SK-N-SH (cell line): ENCODE results near the gene LRRFIP2. TPM values are rescaled to one million over a fixed set of nuclear protein-coding genes. Genes with fewer than 3 reads are reported as not detected.

Experiments used
- CTCF ChIA-PET: fragments of 300-600, 350-600 bp; formaldehyde crosslinking; extraction: SDS; loops from one replicate; lab custom pipeline; 2021; lab: Yijun Ruan, JAX
- POLR2A ChIA-PET: fragments of 350-600 bp; sonication (Branson Sonifier 250); formaldehyde crosslinking; extraction: SDS; loops from one replicate; lab custom pipeline; 2020; ENCODE audit warnings: antibody characterized with exemption, inconsistent platforms; lab: Yijun Ruan, JAX
- DNase-seq: peaks from one replicate; pipeline ENCODE4 v3.0.0; 2012
- H2AFZ ChIP-seq: fragments of 200-600 bp; sonication (generic); 2 replicates; pipeline ENCODE4 v1.8.1; 2016; ENCODE audit warnings: antibody characterized with exemption, mild to moderate bottlenecking, low read depth
- H3F3A ChIP-seq: fragments of 200-600 bp; sonication (generic); replicated peaks from 2 replicates; pipeline ENCODE3; 2016; ENCODE audit warnings: antibody characterized with exemption, mild to moderate bottlenecking; ENCODE audit not compliant: insufficient read depth
- H3K27ac ChIP-seq, 2 experiments: fragments of 200-500 bp in 1 of 2; fragments of 200-600 bp in 1 of 2; sonication (Bioruptor generic) in 1 of 2; sonication (generic), shearing (Covaris generic) in 1 of 2; 2 replicates each; pipeline versions ENCODE4 v1.5.1 to v1.6.1; 2014 to 2016; ENCODE audit warnings: low read depth in 2 of 2, inconsistent platforms in 1 of 2, low read length in 1 of 2, mild to moderate bottlenecking in 1 of 2, mixed read lengths in 1 of 2
- H3K27me3 ChIP-seq: fragments of 200-600 bp; sonication (generic), shearing (Covaris generic); 2 replicates; pipeline ENCODE4 v1.6.1; 2016; ENCODE audit warnings: mixed run types; ENCODE audit not compliant: insufficient read depth
- H3K36me3 ChIP-seq, 2 experiments: fragments of 200-500 bp in 1 of 2; fragments of 200-600 bp in 1 of 2; sonication (Bioruptor generic) in 1 of 2; sonication (generic) in 1 of 2; replicated peaks in 1 of 2; 2 replicates each; pipeline versions ENCODE3 to v1.5.1; 2014 to 2016; ENCODE audit warnings: low read length in 1 of 2, mild to moderate bottlenecking in 1 of 2; ENCODE audit not compliant: insufficient read depth in 2 of 2, control insufficient read depth in 1 of 2
- H3K4me1 ChIP-seq, 2 experiments: fragments of 200-500 bp in 1 of 2; fragments of 200-600 bp in 1 of 2; sonication (Bioruptor generic) in 1 of 2; sonication (generic), shearing (Covaris generic) in 1 of 2; 2 replicates each; pipeline versions ENCODE4 v1.5.1 to v1.6.1; 2014 to 2016; ENCODE audit warnings: low read depth in 1 of 2, low read length in 1 of 2, mixed run types in 1 of 2; ENCODE audit not compliant: insufficient read depth in 2 of 2, control insufficient read depth in 1 of 2
- H3K4me2 ChIP-seq: fragments of 200-600 bp; sonication (generic), shearing (Covaris generic); 2 replicates; pipeline ENCODE4 v1.6.1; 2017; ENCODE audit warnings: mixed run types
- H3K4me3 ChIP-seq, 2 experiments: fragments of 200-500 bp in 1 of 2; fragments of 200-600 bp in 1 of 2; sonication (Bioruptor generic) in 1 of 2; sonication (generic), shearing (Covaris generic) in 1 of 2; 2 replicates each; pipeline versions ENCODE4 v1.5.1 to v1.8.1; 2014 to 2016; ENCODE audit warnings: low read depth in 2 of 2, inconsistent platforms in 1 of 2, low read length in 1 of 2, mild to moderate bottlenecking in 1 of 2, mixed read lengths in 1 of 2, moderate library complexity in 1 of 2
- H3K79me2 ChIP-seq: fragments of 200-600 bp; sonication (generic); 2 replicates; pipeline ENCODE4 v1.8.1; 2017; ENCODE audit warnings: mild to moderate bottlenecking; ENCODE audit not compliant: insufficient read depth
- H3K9ac ChIP-seq: fragments of 200-600 bp; sonication (generic); 2 replicates; pipeline ENCODE4 v1.6.1; 2017; ENCODE audit warnings: mixed run types
- H3K9me2 ChIP-seq: fragments of 200-600 bp; sonication (generic); 2 replicates; pipeline ENCODE4 v1.6.1; 2017; ENCODE audit warnings: mixed run types
- H3K9me3 ChIP-seq: fragments of 200-600 bp; sonication (generic); 2 replicates; pipeline ENCODE4 v1.6.1; 2017; ENCODE audit warnings: mixed run types, mild to moderate bottlenecking, moderate library complexity
- H4K20me1 ChIP-seq: fragments of 200-600 bp; sonication (generic); 2 replicates; pipeline ENCODE4 v1.6.1; 2017; ENCODE audit warnings: mild to moderate bottlenecking, mixed run types; ENCODE audit not compliant: insufficient read depth
- CTCF ChIP-seq: fragments of 200-600 bp; sonication (generic); IDR thresholded peaks from 2 replicates; pipeline ENCODE4 v1.6.1; 2017; ENCODE audit warnings: antibody characterized with exemption, mild to moderate bottlenecking, moderate library complexity
- EP300 ChIP-seq, 2 experiments: IDR thresholded peaks; 2 replicates each; pipeline versions ENCODE4 v1.4.0 to v1.6.1; 2012; ENCODE audit warnings: borderline replicate concordance in 1 of 2, low read depth in 1 of 2, low read length in 1 of 2
- EZH2phosphoT487 ChIP-seq: fragments of 200-600 bp; sonication (generic); IDR thresholded peaks from 2 replicates; pipeline ENCODE4 v1.6.1; 2017; ENCODE audit warnings: low read depth, mixed run types, mild to moderate bottlenecking, antibody characterized with exemption, moderate library complexity, borderline replicate concordance
- FOXM1 ChIP-seq: IDR thresholded peaks from 2 replicates; pipeline ENCODE4 v1.4.0; 2012; ENCODE audit warnings: low read depth, mild to moderate bottlenecking
- GABPA ChIP-seq: IDR thresholded peaks from 2 replicates; pipeline ENCODE4 v1.4.0; 2012; ENCODE audit warnings: low read depth, mild to moderate bottlenecking
- GATA2 ChIP-seq: sonication (generic); formaldehyde crosslinking; IDR thresholded peaks from 2 replicates; pipeline ENCODE4 v1.5.0; 2020; ENCODE audit warnings: mild to moderate bottlenecking, missing genetic modification reagents
- IRF3 ChIP-seq: fragments of 150-350 bp; IDR thresholded peaks from 2 replicates; pipeline ENCODE4 v1.6.1; 2016; ENCODE audit warnings: mild to moderate bottlenecking, low read depth, low read length
- MAX ChIP-seq: IDR thresholded peaks from 2 replicates; pipeline ENCODE4 v1.4.0; 2012; ENCODE audit warnings: low read depth
- MEF2A ChIP-seq: IDR thresholded peaks from 2 replicates; pipeline ENCODE4 v1.4.0; 2012; ENCODE audit warnings: low read depth, borderline replicate concordance
- MXI1 ChIP-seq: IDR thresholded peaks from 2 replicates; pipeline ENCODE4 v1.6.1; 2012; ENCODE audit warnings: mild to moderate bottlenecking, low read depth, low read length, improper control_type of control experiment
- NFIC ChIP-seq: IDR thresholded peaks from 2 replicates; pipeline ENCODE4 v1.4.0; 2012; ENCODE audit warnings: borderline replicate concordance
- NRF1 ChIP-seq: IDR thresholded peaks from 2 replicates; pipeline ENCODE4 v1.6.1; 2012; ENCODE audit warnings: low read depth, mild to moderate bottlenecking, low read length
- RAD21 ChIP-seq: IDR thresholded peaks from 2 replicates; pipeline ENCODE4 v1.6.1; 2012; ENCODE audit warnings: mild to moderate bottlenecking, low read length
- RFX5 ChIP-seq: IDR thresholded peaks from 2 replicates; pipeline ENCODE4 v1.6.1; 2012; ENCODE audit warnings: mild to moderate bottlenecking, improper control_type of control experiment, low read length
- TCF12 ChIP-seq: IDR thresholded peaks from 2 replicates; pipeline ENCODE4 v1.4.0; 2012
- USF1 ChIP-seq: IDR thresholded peaks from 2 replicates; pipeline ENCODE4 v1.4.0; 2012; ENCODE audit warnings: low read depth, borderline replicate concordance
- USF2 ChIP-seq: fragments of 150-350 bp; IDR thresholded peaks from 2 replicates; pipeline ENCODE4 v1.6.1; 2017; ENCODE audit warnings: antibody characterized with exemption, low read length, low read depth, borderline replicate concordance
- ZBTB33 ChIP-seq: IDR thresholded peaks from 2 replicates; pipeline ENCODE4 v1.4.0; 2012; ENCODE audit warnings: low read depth, borderline replicate concordance
- WGBS: methylation state at CpG from one replicate; pipeline ENCODE4 v1.1.6; 2017; ENCODE audit warnings: low lambda C conversion rate; 5-methylcytosine and 5-hydroxymethylcytosine counted together
- polyA plus RNA-seq, 3 experiments: library from polyadenylated mRNA; depleted of rRNA; stranded (reverse); fragments of >200 nt; gene quantifications; 2 replicates each; pipeline ENCODE4 v1.2.3, GENCODE V29; 2012

The LRRFIP2 gene
- polyA plus RNA-seq, 1 of the 3 experiments (the other 2 are of a cell fraction), result 27.2 TPM

GRCh38 chr3:37217098-37217849 lies 42.9 kb upstream of the LRRFIP2 start:
- no peak for DNase-seq
- POLR2A ChIA-PET, result no interaction called here
- no peaks in the 10 kb centered on the region for H3K79me2 ChIP-seq
- 72% methylated on average over 4 of the region's 10 CpGs for WGBS
- no peak overlapping the region for H2AFZ ChIP-seq
- H4K20me1 ChIP-seq, result no peaks in the 10 kb centered on the region
- TF ChIP-seq MXI1 (no peak), RAD21 (no peak), EP300 (IDR thresholded peaks at IDR 0.05; ENCODE audit: borderline replicate concordance in 1 of 2, low read depth in 1 of 2, low read length in 1 of 2) (no peak), NFIC (no peak), RFX5 (no peak)
- CTCF ChIA-PET, result interaction anchor here (1.2 kb wide), 1 partner anchor 129 kb away, joined by 3 read pairs; no protein-coding TSS in a partner anchor
- no peaks in the 10 kb centered on the region for H3K9me3 ChIP-seq
- H3K27me3 ChIP-seq, result no peaks in the 10 kb centered on the region
- no peak overlapping the region for H3K9ac ChIP-seq
- peaks cover 5% of the 10 kb centered on the region for H3F3A ChIP-seq
- H3K9me2 ChIP-seq, result no peaks in the 10 kb centered on the region
- no peaks in the 10 kb centered on the region for H3K36me3 ChIP-seq
- no peak overlapping the region for H3K4me2 ChIP-seq
- no peak overlapping the region for H3K4me3 ChIP-seq
- no peak overlapping the region for H3K27ac ChIP-seq
- peaks cover 0 to 4% of the 10 kb centered on the region in 2 experiments; a peak in 1 of 4 replicates for H3K4me1 ChIP-seq

- ChIA-PET CTCF (interaction anchor here (0.8 kb wide), 1 partner anchor 28 kb away, joined by 4 read pairs; no protein-coding TSS in a partner anchor), POLR2A (no interaction called here)
Measured at GRCh38 chr3:37216597-37217097, 42.3 kb upstream of the LRRFIP2 start.

More at GRCh38 chr3:37216597-37217097, 42.3 kb upstream of the LRRFIP2 start:
- no peaks in the 10 kb centered on the region for H3F3A ChIP-seq
- H3K4me3 ChIP-seq, result no peak overlapping the region
- H3K36me3 ChIP-seq, result no peaks in the 10 kb centered on the region
- no peak for DNase-seq
- H3K4me2 ChIP-seq, result no peak overlapping the region
- 71% methylated on average over 3 of the region's 3 CpGs for WGBS
- no peaks in the 10 kb centered on the region for H3K27me3 ChIP-seq
- no peak overlapping the region for H3K9ac ChIP-seq
- H3K4me1 ChIP-seq, result peaks cover 0 to 4% of the 10 kb centered on the region in 2 experiments; a peak in 1 of 4 replicates
- no peaks in the 10 kb centered on the region for H4K20me1 ChIP-seq
- no peak for TF ChIP-seq RFX5
- no peak for TF ChIP-seq FOXM1
- no peak for TF ChIP-seq USF2
- TF ChIP-seq CTCF, result no peak
- TF ChIP-seq MAX, result no peak
- no peak for TF ChIP-seq GATA2 (CRISPR knock-in tag)
- TF ChIP-seq TCF12, result no peak
- TF ChIP-seq EZH2phosphoT487, result no peak
- TF ChIP-seq USF1, result no peak
- no peak for TF ChIP-seq GABPA
- TF ChIP-seq NRF1, result no peak
- TF ChIP-seq MEF2A, result no peak
- no peak for TF ChIP-seq ZBTB33
- TF ChIP-seq IRF3, result no peak
- no peak overlapping the region for H2AFZ ChIP-seq
- no peaks in the 10 kb centered on the region for H3K9me3 ChIP-seq
- H3K9me2 ChIP-seq, result no peaks in the 10 kb centered on the region
- no peak overlapping the region for H3K27ac ChIP-seq
- no peaks in the 10 kb centered on the region for H3K79me2 ChIP-seq
